ENCODE data around the gene CREB5.

Gene CREB5

GRCh38 chr7:28787106-28787505, 374.8 kb downstream of the CREB5 start:
- H3K9me3 ChIP-seq (ENCODE audit: insufficient read depth, low read depth, low read length) = no peaks in the 10 kb centered on the region
- no peaks in the 10 kb centered on the region for H3F3A ChIP-seq (ENCODE audit: low read depth)
- no peaks in the 10 kb centered on the region for H3K4me1 ChIP-seq (ENCODE audit: insufficient read depth, low read length, poor library complexity, severe bottlenecking)

GRCh38 chr7:28790467-28790866, 378.1 kb downstream of the CREB5 start:
- Histone ChIP-seq H3K79me2 (ENCODE audit: insufficient read depth, low read length) (no peaks in the 10 kb centered on the region), H3K9me3 (ENCODE audit: insufficient read depth, low read depth, low read length) (no peaks in the 10 kb centered on the region), H3K4me2 (ENCODE audit: low read depth, low read length, poor library complexity, severe bottlenecking) (no peak overlapping the region), H3K36me3 (ENCODE audit: insufficient read depth, low read length) (no peaks in the 10 kb centered on the region), H3K4me1 (ENCODE audit: insufficient read depth, low read length, poor library complexity, severe bottlenecking) (no peaks in the 10 kb centered on the region), H3K9me2 (replicated peaks; ENCODE audit: low read depth, low read length) (no peaks in the 10 kb centered on the region), H3K9ac (ENCODE audit: low read depth, low read length, poor library complexity, severe bottlenecking) (no peak overlapping the region), H3K4me3 (ENCODE audit: low read length, poor library complexity, severe bottlenecking) (no peak overlapping the region), H2AFZ (ENCODE audit: low read length) (no peak overlapping the region), H3K27me3 (ENCODE audit: insufficient read depth, low read length, poor library complexity, severe bottlenecking) (no peaks in the 10 kb centered on the region), H3F3A (ENCODE audit: low read depth) (no peaks in the 10 kb centered on the region), H4K20me1 (ENCODE audit: insufficient read depth, low read length, poor library complexity, severe bottlenecking) (no peaks in the 10 kb centered on the region)
- TF ChIP-seq CTCF (conservative IDR thresholded peaks at IDR 0.05; ENCODE audit: low read length) (no peak), EZH2phosphoT487 (IDR thresholded peaks at IDR 0.05; ENCODE audit: borderline replicate concordance) (no peak)

More at GRCh38 chr7:28787106-28787505, 374.8 kb downstream of the CREB5 start:
- no peak for TF ChIP-seq EZH2phosphoT487 (IDR thresholded peaks at IDR 0.05; ENCODE audit: borderline replicate concordance)
- no peak for TF ChIP-seq CTCF (conservative IDR thresholded peaks at IDR 0.05; ENCODE audit: low read length)
- H4K20me1 ChIP-seq (ENCODE audit: insufficient read depth, low read length, poor library complexity, severe bottlenecking) = no peaks in the 10 kb centered on the region
- no peak overlapping the region for H3K4me2 ChIP-seq (ENCODE audit: low read depth, low read length, poor library complexity, severe bottlenecking)
- no peak overlapping the region for H3K9ac ChIP-seq (ENCODE audit: low read depth, low read length, poor library complexity, severe bottlenecking)
- no peaks in the 10 kb centered on the region for H3K36me3 ChIP-seq (ENCODE audit: insufficient read depth, low read length)
- no peak overlapping the region for H2AFZ ChIP-seq (ENCODE audit: low read length)
- H3K9me2 ChIP-seq (replicated peaks; ENCODE audit: low read depth, low read length) = no peaks in the 10 kb centered on the region
- H3K4me3 ChIP-seq (ENCODE audit: low read length, poor library complexity, severe bottlenecking) = no peak overlapping the region
- no peaks in the 10 kb centered on the region for H3K27me3 ChIP-seq (ENCODE audit: insufficient read depth, low read length, poor library complexity, severe bottlenecking)
- H3K79me2 ChIP-seq (ENCODE audit: insufficient read depth, low read length) = no peaks in the 10 kb centered on the region

- no peaks in the 10 kb centered on the region for H3K27me3 ChIP-seq (ENCODE audit: insufficient read depth, low read length, poor library complexity, severe bottlenecking)
- no peaks in the 10 kb centered on the region for H3K36me3 ChIP-seq (ENCODE audit: insufficient read depth, low read length)
- no peak overlapping the region for H3K9ac ChIP-seq (ENCODE audit: low read depth, low read length, poor library complexity, severe bottlenecking)
- H3K4me1 ChIP-seq (ENCODE audit: insufficient read depth, low read length, poor library complexity, severe bottlenecking) = no peaks in the 10 kb centered on the region
- H3K4me3 ChIP-seq (ENCODE audit: low read length, poor library complexity, severe bottlenecking) = no peak overlapping the region
- H3K4me2 ChIP-seq (ENCODE audit: low read depth, low read length, poor library complexity, severe bottlenecking) = no peak overlapping the region
- TF ChIP-seq CTCF (conservative IDR thresholded peaks at IDR 0.05; ENCODE audit: low read length) (no peak), EZH2phosphoT487 (IDR thresholded peaks at IDR 0.05; ENCODE audit: borderline replicate concordance) (no peak)
- H3K79me2 ChIP-seq (ENCODE audit: insufficient read depth, low read length) = no peaks in the 10 kb centered on the region
- H2AFZ ChIP-seq (ENCODE audit: low read length) = no peak overlapping the region
- no peaks in the 10 kb centered on the region for H3K9me3 ChIP-seq (ENCODE audit: insufficient read depth, low read depth, low read length)
- no peaks in the 10 kb centered on the region for H3K9me2 ChIP-seq (replicated peaks; ENCODE audit: low read depth, low read length)
- no peaks in the 10 kb centered on the region for H3F3A ChIP-seq (ENCODE audit: low read depth)
- no peaks in the 10 kb centered on the region for H4K20me1 ChIP-seq (ENCODE audit: insufficient read depth, low read length, poor library complexity, severe bottlenecking)
Observed at GRCh38 chr7:28792858-28793257, 380.5 kb downstream of the CREB5 start.

Data from Loucy (cell line).